Activated T-cell treated with anti-CD3 and anti-CD28 coated beads for 48 hours (primary cell): ENCODE measurements around the gene TLDC2.
"Not testable (repeated sequence)": the region's sequence is repeated elsewhere in the genome, so short reads cannot be mapped to it uniquely, and the experiment has no call there.

Experiments used
- DNase-seq: peaks from one replicate; pipeline ENCODE4 v3.0.0-alpha.2; 2020; ENCODE audit warnings: low read depth

Gene TLDC2

GRCh38 chr20:36916199-36916598 lies 40.3 kb downstream of the TLDC2 start:
- DNase-seq, result no peak

GRCh38 chr20:36917240-36917639 lies 41.3 kb downstream of the TLDC2 start:
- DNase-seq, result no peak

DNA sequence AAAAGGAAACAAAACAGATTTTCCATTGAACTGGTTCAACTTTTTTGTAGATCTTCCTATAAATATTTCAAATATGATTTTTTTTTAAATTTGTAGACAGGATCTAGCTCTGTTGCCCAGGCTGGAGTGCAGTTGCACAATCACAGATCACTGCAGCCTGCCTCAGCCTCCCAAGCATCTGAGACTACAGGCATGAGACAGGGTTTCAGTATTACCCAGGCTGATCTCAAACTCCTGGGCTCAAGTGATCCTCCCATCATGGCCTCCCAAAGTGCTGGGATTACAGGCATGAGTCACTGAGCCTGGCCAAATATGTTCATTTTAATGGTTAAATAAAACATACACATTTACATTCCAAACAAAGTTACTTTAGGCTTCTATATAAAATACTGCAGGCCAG lies 42.0 kb downstream of the TLDC2 start:
- DNase-seq, result no peak

DNA sequence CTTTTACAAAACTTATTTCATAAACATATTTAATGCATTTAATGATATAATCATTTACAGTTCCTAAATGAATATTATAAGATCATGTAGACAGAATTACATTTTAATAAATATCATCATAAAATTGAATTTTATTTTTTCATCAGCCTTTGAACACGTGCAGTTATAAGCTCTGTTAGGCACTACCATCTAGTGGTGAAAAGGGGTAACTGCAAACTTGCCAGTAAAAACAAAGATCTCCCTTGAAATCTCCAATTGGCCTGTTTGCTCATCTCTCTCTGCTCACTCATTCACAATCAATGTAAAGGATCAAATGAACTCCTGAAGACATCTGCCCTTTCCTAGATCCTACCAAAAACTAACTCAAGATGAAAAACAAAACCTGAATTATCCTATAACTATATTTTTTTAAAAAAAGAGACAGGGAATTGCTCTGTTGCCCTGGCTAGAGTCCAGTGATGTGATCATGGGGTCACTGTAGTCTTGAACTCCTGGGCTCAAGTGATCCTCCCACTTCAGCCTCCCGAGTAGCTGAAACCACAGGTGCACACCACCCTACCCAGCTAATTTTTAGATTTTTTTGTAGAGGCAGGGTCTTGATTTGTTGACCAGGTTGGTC lies 43.9 kb downstream of the TLDC2 start:
- no peak for DNase-seq

DNA sequence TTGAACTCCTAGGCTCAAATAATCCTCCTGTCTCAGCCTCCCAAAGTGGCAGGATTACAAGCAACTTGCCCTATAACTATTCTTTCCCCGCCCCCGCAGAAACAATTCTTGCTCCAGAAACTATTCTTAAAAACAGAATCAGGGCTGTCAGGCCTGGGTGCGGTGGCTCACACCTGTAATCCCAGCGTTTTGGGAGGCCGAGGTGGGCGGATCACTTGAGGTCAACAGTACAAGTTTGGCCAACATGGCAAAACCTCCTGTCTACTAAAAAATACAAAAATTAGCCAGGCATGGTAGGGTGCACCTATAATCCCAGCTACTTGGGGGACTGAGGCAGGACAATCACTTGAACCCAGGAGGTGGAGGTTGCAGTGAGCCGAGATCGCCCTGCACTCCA lies 44.4 kb downstream of the TLDC2 start:
- DNase-seq, result no peak

- no peak for DNase-seq
Observed at GRCh38 chr20:36924167-36925045, 48.5 kb downstream of the TLDC2 start.

GRCh38 chr20:36925234-36925633 lies 49.3 kb downstream of the TLDC2 start:
- no peak for DNase-seq

- DNase-seq, result no peak
Observed at GRCh38 chr20:36926653-36927200, 50.8 kb downstream of the TLDC2 start.

GRCh38 chr20:36927704-36928103 lies 51.8 kb downstream of the TLDC2 start:
- no peak for DNase-seq

GRCh38 chr20:36929290-36929689 lies 53.4 kb downstream of the TLDC2 start:
- DNase-seq, result no peak

DNA sequence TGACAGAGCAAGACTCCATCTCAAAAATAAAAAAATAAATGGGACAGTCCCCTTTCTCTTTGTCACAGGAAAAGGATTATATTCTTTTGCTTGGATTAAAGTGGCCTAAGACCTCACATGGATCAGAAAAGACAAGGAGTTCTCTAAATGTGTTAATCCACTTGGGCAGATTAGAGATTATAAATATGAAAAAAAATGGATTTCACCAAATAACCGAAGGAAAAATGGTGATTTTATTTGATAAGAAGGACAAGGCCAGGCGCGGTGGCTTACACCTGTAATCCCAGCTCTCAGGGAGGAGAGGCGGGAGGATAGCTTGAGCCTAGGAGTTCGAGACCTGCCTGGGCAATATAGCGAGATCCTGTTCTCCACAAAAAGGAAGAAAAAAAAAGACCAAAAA lies 53.8 kb downstream of the TLDC2 start:
- no peak for DNase-seq

DNA sequence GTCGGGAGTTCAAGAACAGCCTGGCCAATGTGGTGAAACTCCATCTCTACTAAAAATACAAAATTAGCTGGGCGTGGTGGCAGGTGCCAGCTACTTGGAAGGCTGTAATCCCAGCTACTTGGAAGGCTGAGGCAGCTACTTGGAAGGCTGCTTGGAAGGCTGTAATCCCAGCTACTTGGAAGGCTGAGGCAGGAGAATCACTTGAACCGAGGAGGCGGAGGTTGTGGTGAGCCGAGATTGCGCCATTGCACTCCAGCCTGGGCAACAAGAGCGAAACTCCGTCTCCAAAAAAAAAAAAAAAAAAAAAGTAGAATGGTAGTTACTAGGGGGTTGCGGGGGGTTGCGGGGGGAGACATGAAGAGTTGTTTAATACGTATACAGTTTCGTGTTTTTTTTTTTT lies 56.1 kb downstream of the TLDC2 start:
- DNase-seq, result not testable (repeated sequence)

GRCh38 chr20:36932476-36933426 lies 56.8 kb downstream of the TLDC2 start:
- no peak for DNase-seq

DNA sequence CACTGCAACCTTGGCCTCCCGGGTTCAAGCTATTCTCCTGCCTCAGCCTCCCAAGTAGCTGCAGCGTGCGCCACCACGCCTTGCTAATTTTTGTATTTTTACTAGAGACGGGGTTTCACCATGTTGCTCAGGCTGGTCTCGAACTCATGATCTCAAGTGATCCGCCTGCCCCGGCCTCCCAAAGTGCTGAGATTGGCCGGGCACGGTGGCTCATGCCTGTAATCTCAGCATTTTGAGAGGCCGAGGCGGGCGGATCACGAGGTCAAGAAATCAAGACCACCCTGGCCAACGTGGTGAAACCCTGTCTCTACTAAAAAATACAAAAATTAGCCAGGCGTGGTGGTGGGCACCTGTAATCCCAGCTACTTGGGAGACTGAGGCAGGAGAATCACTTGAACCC lies 57.6 kb downstream of the TLDC2 start:
- DNase-seq, result not testable (repeated sequence)

GRCh38 chr20:36936341-36936740 lies 60.4 kb downstream of the TLDC2 start:
- no peak for DNase-seq

DNA sequence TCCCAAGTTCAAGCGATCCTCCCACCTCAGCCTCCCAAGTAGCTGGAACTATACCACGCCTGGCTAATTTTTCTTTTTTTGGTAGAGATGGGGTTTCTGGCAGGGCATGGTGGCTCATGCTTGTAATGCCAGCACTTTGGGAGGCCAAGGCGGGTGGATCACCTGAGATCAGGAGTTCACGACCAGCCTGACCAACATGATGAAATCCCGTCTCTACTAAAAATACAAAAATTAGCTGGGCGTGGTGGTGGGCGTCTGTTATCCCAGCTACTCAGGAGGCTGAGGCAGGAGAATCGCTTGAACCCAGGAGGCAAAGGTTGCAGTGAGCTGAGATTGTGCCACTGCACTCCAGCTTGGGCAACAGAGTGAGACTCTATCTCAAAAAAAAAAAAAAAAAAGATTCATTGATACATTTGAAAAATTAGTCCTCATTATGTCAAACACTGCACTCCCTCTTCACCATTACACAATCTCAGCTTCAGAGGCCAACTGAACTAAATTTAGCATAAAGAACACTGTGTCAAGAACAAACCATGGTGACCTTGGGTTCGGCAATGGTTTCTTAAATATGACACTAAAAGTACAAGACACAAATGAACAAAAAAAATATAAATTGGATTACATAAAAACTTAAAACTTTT lies 60.9 kb downstream of the TLDC2 start:
- not testable (repeated sequence) for DNase-seq

GRCh38 chr20:36937402-36937770 lies 61.4 kb downstream of the TLDC2 start:
- no peak for DNase-seq

DNA sequence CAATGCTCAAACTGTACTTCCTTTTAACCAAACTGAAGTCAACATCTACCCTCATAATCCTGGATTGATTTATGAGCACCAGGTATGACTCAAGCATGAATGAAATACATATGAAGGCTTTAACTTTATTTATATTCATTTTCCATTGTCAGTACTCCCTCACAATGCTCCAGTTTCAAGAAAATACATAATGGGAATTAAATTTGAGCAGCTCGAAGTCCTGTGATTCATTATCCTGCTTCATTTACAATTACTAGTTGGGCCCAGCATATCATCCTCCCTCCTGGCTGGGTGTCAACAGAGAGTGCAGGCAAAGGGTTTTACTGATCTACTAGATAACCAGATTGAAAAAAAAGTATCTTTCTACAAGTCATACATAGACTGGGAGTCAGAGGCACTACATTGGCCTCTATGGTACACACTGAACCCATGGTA lies 65.5 kb downstream of the TLDC2 start:
- DNase-seq, result no peak
